Esophagus muscularis mucosa (tissue), 4 donors: ENCODE data around the gene CHAC1. TPM values are rescaled to one million over a fixed set of nuclear protein-coding genes. Genes with fewer than 3 reads are reported as not detected.
"Not testable (repeated sequence)": the region's sequence is repeated elsewhere in the genome, so short reads cannot be mapped to it uniquely, and the experiment has no call there.

Experiments used
- DNase-seq: peaks from one replicate; pipeline ENCODE4 v3.0.0-alpha.2; 2017; ENCODE audit errors: extremely low spot score
- H3K27ac ChIP-seq, 4 donors: fragments of 200-600 bp; sonication (generic); replicated peaks in 1 of 4; 1 replicate in 3 of 4; 2 replicates in 1 of 4; pipeline ENCODE4 v1.5.1; 2016 to 2019; ENCODE audit warnings: mild to moderate bottlenecking in 1 of 4
- H3K27me3 ChIP-seq, 4 donors: fragments of 200-600 bp; sonication (generic); one replicate each; pipeline versions ENCODE4 v1.5.1 to v1.6.0; 2016 to 2019
- H3K36me3 ChIP-seq, 4 donors: fragments of 200-600 bp; sonication (generic); one replicate each; pipeline ENCODE4 v1.5.1; 2016 to 2019
- H3K4me1 ChIP-seq, 4 donors: fragments of 200-600 bp; sonication (generic); one replicate each; pipeline ENCODE4 v1.5.1; 2016 to 2019
- H3K4me3 ChIP-seq, 4 donors: fragments of 200-600 bp; sonication (generic); 1 replicate in 2 of 4; 2 replicates in 2 of 4; pipeline ENCODE4 v1.5.1; 2016 to 2019; ENCODE audit warnings: mild to moderate bottlenecking in 4 of 4, moderate library complexity in 1 of 4
- H3K9me3 ChIP-seq, 4 donors: fragments of 200-600 bp; sonication (generic); 1 replicate in 3 of 4; 2 replicates in 1 of 4; pipeline ENCODE4 v1.5.1; 2016 to 2019
- CTCF ChIP-seq, 3 experiments: fragments of 200-600 bp in 2 of 3; fragments of 450-650 bp in 1 of 3; sonication (generic) in 2 of 3; IDR thresholded peaks; one replicate each; pipeline ENCODE4 v1.5.1; 2017 to 2019; ENCODE audit warnings: antibody characterized with exemption in 3 of 3, mild to moderate bottlenecking in 2 of 3, moderate library complexity in 1 of 3
- EP300 ChIP-seq: sonication (generic); formaldehyde crosslinking; IDR thresholded peaks from one replicate; pipeline ENCODE4 v1.6.1; 2017; ENCODE audit warnings: antibody characterized with exemption
- POLR2A ChIP-seq: fragments of 450-650 bp; IDR thresholded peaks from one replicate; pipeline ENCODE4 v1.6.1; 2017; ENCODE audit warnings: antibody characterized with exemption, moderate library complexity, mild to moderate bottlenecking, low read depth
- POLR2AphosphoS5 ChIP-seq, 2 donors: sonication (generic); formaldehyde crosslinking; IDR thresholded peaks; one replicate each; pipeline ENCODE4 v1.6.1; 2017; ENCODE audit warnings: antibody characterized with exemption in 2 of 2
- WGBS: methylation state at CpG from one replicate; pipeline ENCODE4 v1.1.5; 2018; 5-methylcytosine and 5-hydroxymethylcytosine counted together
- intact Hi-C: fragments of 100-400 bp; cut with DNase I; formaldehyde crosslinking; loops from one replicate; pipeline ENCODE4 v1.15.1; 2023
- total RNA-seq, 4 donors: library from RNA; depleted of rRNA; stranded (reverse); fragments of >200 nt; gene quantifications; one replicate each; pipeline versions ENCODE4 v1.1.0 to v1.2.1, GENCODE V29; 2016

CHAC1 gene
- total RNA-seq, 4 donors from 2014 or later = 0.66 to 3.6 (median 1.3) TPM

- no peak overlapping the region for H3K27ac ChIP-seq
- no peak for TF ChIP-seq POLR2A
- TF ChIP-seq EP300 = no peak
- no peak for TF ChIP-seq POLR2AphosphoS5 (IDR thresholded peaks at IDR 0.05)
- no peak for TF ChIP-seq CTCF (IDR thresholded peaks at IDR 0.05)
- no peaks in the 10 kb centered on the region for H3K27me3 ChIP-seq
- no peaks in the 10 kb centered on the region for H3K36me3 ChIP-seq
- no peaks in the 10 kb centered on the region for H3K9me3 ChIP-seq
- DNase-seq = no peak
- H3K4me3 ChIP-seq = no peak overlapping the region
- intact Hi-C loops = no loop called here
- 85% methylated on average over 4 of the region's 4 CpGs for WGBS
- H3K4me1 ChIP-seq = peaks cover 19 to 31% (median 28%) of the 10 kb centered on the region in 4 donors
Observed at GRCh38 chr15:40951764-40952163, 1.5 kb upstream of the CHAC1 start.

- DNase-seq = no peak
- intact Hi-C loops = no loop called here
- Histone ChIP-seq H3K9me3 (no peaks in the 10 kb centered on the region), H3K4me1 (peaks cover 26 to 38% (median 35%) of the 10 kb centered on the region in 4 donors), H3K27me3 (no peaks in the 10 kb centered on the region), H3K27ac (peak overlapping the region; percentile 80 to 87 (median 85)), H3K36me3 (no peaks in the 10 kb centered on the region), H3K4me3 (peak overlapping the region; percentile 68 to 76 (median 73))
- WGBS = 48% methylated on average over 20 of the region's 23 CpGs
- no peak for TF ChIP-seq POLR2AphosphoS5 (IDR thresholded peaks at IDR 0.05)
- no peak for TF ChIP-seq EP300
- TF ChIP-seq CTCF (IDR thresholded peaks at IDR 0.05) = no peak
- TF ChIP-seq POLR2A = no peak
Observed at GRCh38 chr15:40952301-40952900, 870 bp upstream of the CHAC1 start.

- no peak for TF ChIP-seq POLR2AphosphoS5 (IDR thresholded peaks at IDR 0.05)
- no peak for TF ChIP-seq EP300
- no peak for TF ChIP-seq POLR2A
- TF ChIP-seq CTCF (IDR thresholded peaks at IDR 0.05) = no peak
- DNase-seq = no peak
- Histone ChIP-seq H3K27me3 (no peaks in the 10 kb centered on the region), H3K27ac (peak overlapping the region; percentile 80 to 87 (median 85)), H3K9me3 (no peaks in the 10 kb centered on the region), H3K4me3 (peak overlapping the region; percentile 68 to 76 (median 73)), H3K4me1 (peaks cover 32 to 49% (median 45%) of the 10 kb centered on the region in 4 donors), H3K36me3 (no peaks in the 10 kb centered on the region)
- WGBS = 0% methylated on average over 2 of the region's 17 CpGs
- intact Hi-C loops = no loop called here
Observed at GRCh38 chr15:40953713-40954074, 423 bp downstream of the CHAC1 start.

GRCh38 chr15:40954158-40954848 lies 1.0 kb downstream of the CHAC1 start:
- intact Hi-C loops = not testable (repeated sequence)

GRCh38 chr15:40955141-40955903 lies 2.1 kb downstream of the CHAC1 start:
- no peak overlapping the region for H3K4me3 ChIP-seq
- H3K4me1 ChIP-seq = peaks cover 32 to 49% (median 45%) of the 10 kb centered on the region in 4 donors
- DNase-seq = no peak
- no peaks in the 10 kb centered on the region for H3K27me3 ChIP-seq
- 90% methylated on average over 2 of the region's 20 CpGs for WGBS
- peak overlapping the region in 1 of 4 donors; percentile 46 for H3K27ac ChIP-seq
- intact Hi-C loops = no loop called here
- no peaks in the 10 kb centered on the region for H3K9me3 ChIP-seq
- H3K36me3 ChIP-seq = no peaks in the 10 kb centered on the region
- TF ChIP-seq CTCF (IDR thresholded peaks at IDR 0.05) = no peak
- no peak for TF ChIP-seq POLR2AphosphoS5 (IDR thresholded peaks at IDR 0.05)

More at GRCh38 chr15:40954158-40954848, 1.0 kb downstream of the CHAC1 start:
- Histone ChIP-seq H3K4me3 (peak overlapping the region in 2 of 4 donors; percentile 68 to 73), H3K4me1 (peaks cover 32 to 49% (median 45%) of the 10 kb centered on the region in 4 donors), H3K27ac (peak overlapping the region in 1 of 4 donors; percentile 80)
- DNase-seq, H3K9me3 ChIP-seq, H3K36me3 ChIP-seq, H3K27me3 ChIP-seq: not testable (repeated sequence)
- WGBS = 81% methylated on average over 5 of the region's 8 CpGs
